OCI-LY7 (cell line): ENCODE results near the gene TAOK2. TPM values are rescaled to one million over a fixed set of nuclear protein-coding genes. Genes with fewer than 3 reads are reported as not detected.
"Not testable (repeated sequence)": the region's sequence is repeated elsewhere in the genome, so short reads cannot be mapped to it uniquely, and the experiment has no call there.

Experiments used
- BruUV-seq: library from RNA; stranded (reverse); fragments of 400-500 nt; replicated peaks from 2 replicates; lab custom pipeline; 2021; lab: Mats Ljungman, UMichigan
- CTCF ChIA-PET: fragments of 300-600 bp; sonication (Branson Sonifier 250); formaldehyde crosslinking; loops from one replicate; lab custom pipeline; 2022; ENCODE audit warnings: antibody characterized with exemption; ENCODE audit not compliant: unreplicated experiment; lab: Charles Lee
- POLR2A ChIA-PET: fragments of 300-600 bp; sonication (Branson Sonifier 250); formaldehyde crosslinking; loops from one replicate; lab custom pipeline; 2022; ENCODE audit warnings: antibody characterized with exemption; lab: Charles Lee
- DNase-seq: peaks from one replicate; pipeline ENCODE4 v3.0.0-alpha.2; 2015; ENCODE audit warnings: low spot score
- H2AFZ ChIP-seq: fragments of 200-600 bp; sonication (generic), shearing (Covaris generic); 2 replicates; pipeline ENCODE4 v1.6.1; 2014; ENCODE audit warnings: mild to moderate bottlenecking, antibody characterized with exemption, low read length, moderate library complexity
- H3K27ac ChIP-seq: fragments of 200-600 bp; sonication (generic); 2 replicates; pipeline ENCODE4 v1.5.1; 2014; ENCODE audit warnings: mixed run types, low read depth, mild to moderate bottlenecking, moderate library complexity, low read length, inconsistent platforms; ENCODE audit not compliant: poor library complexity, severe bottlenecking
- H3K36me3 ChIP-seq: fragments of 200-600 bp; sonication (generic); 2 replicates; pipeline ENCODE4 v1.6.1; 2014; ENCODE audit warnings: mild to moderate bottlenecking, antibody characterized with exemption, low read length, moderate library complexity, mixed read lengths; ENCODE audit not compliant: insufficient read depth
- H3K4me1 ChIP-seq: fragments of 200-600 bp; sonication (generic); 2 replicates; pipeline ENCODE4 v1.5.1; 2014; ENCODE audit warnings: mild to moderate bottlenecking, low read length; ENCODE audit not compliant: insufficient read depth, poor library complexity, severe bottlenecking
- H3K4me2 ChIP-seq: fragments of 200-600 bp; sonication (generic); 2 replicates; pipeline ENCODE4 v1.6.1; 2014; ENCODE audit warnings: mild to moderate bottlenecking, low read length
- H3K4me3 ChIP-seq: fragments of 200-600 bp; sonication (generic); 2 replicates; pipeline ENCODE4 v1.5.1; 2014; ENCODE audit warnings: mild to moderate bottlenecking, low read depth, low read length; ENCODE audit not compliant: poor library complexity, severe bottlenecking
- H3K79me2 ChIP-seq: fragments of 200-600 bp; sonication (generic); 2 replicates; pipeline ENCODE4 v1.6.1; 2016; ENCODE audit warnings: low read depth, mild to moderate bottlenecking, low read length, moderate library complexity, mixed read lengths; ENCODE audit not compliant: insufficient read depth
- H3K9me2 ChIP-seq: fragments of 200-600 bp; sonication (generic); 2 replicates; pipeline ENCODE4 v1.6.1; 2016; ENCODE audit warnings: mild to moderate bottlenecking, low read length, mixed read lengths; ENCODE audit not compliant: insufficient read depth
- H3K9me3 ChIP-seq: fragments of 200-600 bp; sonication (generic); 2 replicates; pipeline ENCODE4 v1.6.1; 2014; ENCODE audit warnings: mild to moderate bottlenecking, mixed run types, low read length, mixed read lengths
- H4K20me1 ChIP-seq: fragments of 200-600 bp; sonication (generic); 2 replicates; pipeline ENCODE4 v1.6.1; 2014; ENCODE audit warnings: mild to moderate bottlenecking, antibody characterized with exemption, low read length, moderate library complexity, mixed read lengths; ENCODE audit not compliant: insufficient read depth
- CTCF ChIP-seq: fragments of 200-600 bp; sonication (generic); conservative IDR thresholded peaks from 2 replicates; pipeline ENCODE4 v1.5.1; 2014; ENCODE audit warnings: mild to moderate bottlenecking, antibody characterized with exemption, low read length, moderate library complexity, mixed read lengths
- EZH2phosphoT487 ChIP-seq: fragments of 200-600 bp; sonication (generic); IDR thresholded peaks from 2 replicates; pipeline ENCODE4 v1.6.1; 2018; ENCODE audit warnings: low read depth, borderline replicate concordance, mild to moderate bottlenecking, mixed run types, antibody characterized with exemption, low read length, moderate library complexity, mixed read lengths
- intact Hi-C: fragments of 100-400 bp; cut with micrococcal nuclease; formaldehyde crosslinking; loops from one replicate; pipeline ENCODE4 v1.10.0; 2022; ENCODE audit not compliant: unreplicated experiment
- total RNA-seq, 2 experiments: library from RNA; depleted of rRNA in 1 of 2; stranded (reverse); fragments of >200 nt in 1 of 2; shearing (Covaris generic) in 1 of 2; gene quantifications; 2 replicates each; pipeline ENCODE4 v1.2.3, GENCODE V29; 2014 to 2022

TAOK2 gene
- total RNA-seq, 2 experiments from 2014 or later: 31.7 to 45.0 TPM

- CTCF ChIA-PET: interaction anchor here (1.1 kb wide), 1 partner anchor 20 kb away, joined by 15 read pairs; no protein-coding TSS in a partner anchor
These were observed 38.2 kb downstream of the TAOK2 start for GRCh38 chr16:30011714-30012504.

GRCh38 chr16:30012598-30012997, 38.9 kb downstream of the TAOK2 start:
- POLR2A ChIA-PET: interaction anchor here (0.6 to 0.7 kb wide), 4 partner anchors 13 to 1137 kb away, joined by 3 to 5 read pairs (median 3); no protein-coding TSS in a partner anchor

More at GRCh38 chr16:30011714-30012504, 38.2 kb downstream of the TAOK2 start:
- H2AFZ ChIP-seq: no peak overlapping the region
- no peak overlapping the region for H3K4me2 ChIP-seq
- H4K20me1 ChIP-seq: no peaks in the 10 kb centered on the region
- no peaks in the 10 kb centered on the region for H3K9me3 ChIP-seq
- no peaks in the 10 kb centered on the region for H3K79me2 ChIP-seq
- no peak for DNase-seq
- H3K9me2 ChIP-seq: no peaks in the 10 kb centered on the region
- no peaks in the 10 kb centered on the region for H3K36me3 ChIP-seq
- H3K27ac ChIP-seq: no peak overlapping the region
- no peak overlapping the region for H3K4me3 ChIP-seq
- peaks cover 2% of the 10 kb centered on the region for H3K4me1 ChIP-seq
- intact Hi-C loops: no loop called here
- TF ChIP-seq CTCF (no peak), EZH2phosphoT487 (no peak)
- POLR2A ChIA-PET: interaction anchor here (0.6 to 0.7 kb wide), 2 partner anchors 320 to 1136 kb away, joined by 3 to 5 read pairs; no protein-coding TSS in a partner anchor
- BruUV-seq: no TSS peak

GRCh38 chr16:30015450-30015849, 41.8 kb downstream of the TAOK2 start:
- BruUV-seq, DNase-seq, H3K9me2 ChIP-seq, intact Hi-C loops, CTCF ChIA-PET, H3K4me1 ChIP-seq, H3K4me2 ChIP-seq, H3K79me2 ChIP-seq, H4K20me1 ChIP-seq, H3K27ac ChIP-seq, H3K4me3 ChIP-seq, H3K9me3 ChIP-seq, H3K36me3 ChIP-seq, POLR2A ChIA-PET, H2AFZ ChIP-seq: not testable (repeated sequence)

More at GRCh38 chr16:30012598-30012997, 38.9 kb downstream of the TAOK2 start:
- H3K27ac ChIP-seq, H3K4me1 ChIP-seq, H2AFZ ChIP-seq, H3K4me3 ChIP-seq, BruUV-seq, CTCF ChIA-PET, H3K4me2 ChIP-seq, H3K9me2 ChIP-seq, DNase-seq, H3K9me3 ChIP-seq, intact Hi-C loops, H3K36me3 ChIP-seq, H4K20me1 ChIP-seq, H3K79me2 ChIP-seq: not testable (repeated sequence)
